ENCODE measurements around the gene COBLL1. TPM values are rescaled to one million over a fixed set of nuclear protein-coding genes. Genes with fewer than 3 reads are reported as not detected.

COBLL1 gene
- total and polyA plus RNA-seq, 2 of the 4 experiments (the other 2 are of a cell fraction): 0.79 to 1.1 TPM

DNA sequence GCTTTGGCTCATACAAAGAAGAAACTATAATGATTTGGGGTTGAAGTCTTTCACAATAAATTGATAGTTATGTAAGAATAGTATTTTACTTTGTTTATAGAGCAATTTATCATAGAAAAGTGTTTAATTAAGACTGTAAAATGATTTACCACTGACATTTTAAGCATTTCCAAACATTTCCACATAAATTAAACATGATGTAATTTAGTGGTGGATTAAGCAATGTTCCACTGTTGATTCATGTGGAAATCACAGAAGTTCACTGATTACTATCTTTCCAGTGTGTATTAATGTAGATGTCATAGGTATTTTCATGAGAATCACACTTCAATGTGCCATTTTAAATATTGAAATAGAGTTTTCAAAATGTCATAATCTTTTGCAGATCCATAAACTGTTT lies 180.3 kb downstream of the COBLL1 start:
- in situ Hi-C loops (cut with MboI; ENCODE audit: low sequenced_read_pairs) (no loop called here), dilution Hi-C loops (cut with HindIII; ENCODE audit: low sequenced_read_pairs, unreplicated experiment) (no loop called here), intact Hi-C loops (cut with micrococcal nuclease) (no loop called here)
- H3K4ac ChIP-seq (ENCODE audit: low read depth, low read length): no peak overlapping the region
- no TSS peak for BruUV-seq (replicated peaks)
- H2AFZ ChIP-seq (replicated peaks; ENCODE audit: low read length, poor library complexity): no peak overlapping the region
- no peak overlapping the region for H4K91ac ChIP-seq (ENCODE audit: insufficient read depth, low read depth, low read length)
- no peak for TF ChIP-seq MXI1 (IDR thresholded peaks at IDR 0.05; ENCODE audit: borderline replicate concordance, low read depth, low read length)
- TF ChIP-seq CEBPB (IDR thresholded peaks at IDR 0.05; ENCODE audit: low read depth, low read length): peak; percentile 61
- no peak overlapping the region for H3K14ac ChIP-seq (replicated peaks; ENCODE audit: low read depth, low read length)
- H3K56ac ChIP-seq (ENCODE audit: extremely low read depth, insufficient read depth, low read length): no peak overlapping the region
- ATAC-seq (ENCODE audit: low read depth) (no peak), DNase-seq (peak; percentile 1)
- H4K20me1 ChIP-seq (ENCODE audit: insufficient read depth, low read length): no peaks in the 10 kb centered on the region
- no peaks in the 10 kb centered on the region for H3K27me3 ChIP-seq (ENCODE audit: control insufficient read depth, insufficient read depth, low read length)
- no peak overlapping the region for H3K27ac ChIP-seq (ENCODE audit: insufficient read depth, low read length)
- H3K9me3 ChIP-seq (ENCODE audit: control insufficient read depth, insufficient read depth, low read length): no peaks in the 10 kb centered on the region
- H2BK120ac ChIP-seq (ENCODE audit: low read depth, low read length): no peak overlapping the region
- H3K79me1 ChIP-seq (ENCODE audit: low read depth in 1 of 2, low read length in 2 of 2): no peaks in the 10 kb centered on the region
- H3K4me2 ChIP-seq (ENCODE audit: low read depth, low read length): no peak overlapping the region
- H3K4me3 ChIP-seq (ENCODE audit: insufficient read depth, low read depth, low read length): no peak overlapping the region
- H4K5ac ChIP-seq (ENCODE audit: low read depth, low read length): no peak overlapping the region
- H2AK9ac ChIP-seq (replicated peaks; ENCODE audit: low read depth, low read length, poor library complexity): no peak overlapping the region
- ChIA-PET CTCF (no interaction called here), POLR2A (ENCODE audit: unreplicated experiment) (no interaction called here)
- no peak overlapping the region for H4K8ac ChIP-seq (ENCODE audit: low read depth in 2 of 2, low read length in 2 of 2)
- H3K9me1 ChIP-seq (ENCODE audit: insufficient read depth, low read length): no peaks in the 10 kb centered on the region
- H2BK15ac ChIP-seq (ENCODE audit: low read depth, low read length): no peak overlapping the region
- no peaks in the 10 kb centered on the region for H3K36me3 ChIP-seq (ENCODE audit: control insufficient read depth, insufficient read depth, low read length)
- no peak overlapping the region for H3K9ac ChIP-seq (ENCODE audit: low read depth, low read length)
- no peak overlapping the region for H2AK5ac ChIP-seq (ENCODE audit: low read depth, low read length)
- no peak overlapping the region for H3K18ac ChIP-seq (ENCODE audit: low read depth, low read length)
- no peak overlapping the region for H2BK5ac ChIP-seq (ENCODE audit: low read depth, low read length, poor library complexity, severe bottlenecking)
- no peaks in the 10 kb centered on the region for H3K4me1 ChIP-seq (ENCODE audit: control insufficient read depth, insufficient read depth, low read length)
- H3K23ac ChIP-seq (ENCODE audit: low read depth, low read length): no peak overlapping the region
- H2BK20ac ChIP-seq (ENCODE audit: low read depth, low read length): no peak overlapping the region
